Right lobe of liver (tissue), 6 donors: ENCODE results near the gene ATP7B. TPM values are rescaled to one million over a fixed set of nuclear protein-coding genes. Genes with fewer than 3 reads are reported as not detected.

ENCODE experiments used
- ATAC-seq, 4 donors: fragments of 200-7000 bp; cut with Tn5 transposase; one replicate each; pipeline ENCODE4 v1.9.1; 2020; ENCODE audit warnings: mild to moderate bottlenecking in 4 of 4, moderate library complexity in 4 of 4
- DNase-seq, 3 donors: peaks; one replicate each; pipeline ENCODE4 v3.0.0-alpha.2; 2020
- H3K27ac ChIP-seq, 3 donors: fragments of 200-600 bp; one replicate each; pipeline ENCODE4 v1.8.0; 2022
- H3K27me3 ChIP-seq, 2 donors: fragments of 200-600 bp; one replicate each; pipeline ENCODE4 v1.8.0; 2022
- H3K36me3 ChIP-seq, 4 donors: fragments of 200-600 bp; sonication (generic) in 1 of 4; one replicate each; pipeline versions ENCODE4 v1.5.1 to v1.8.0; 2017 to 2022; ENCODE audit warnings: control low read depth in 1 of 4
- H3K4me1 ChIP-seq, 4 donors: fragments of 200-600 bp; sonication (generic) in 1 of 4; one replicate each; pipeline versions ENCODE4 v1.5.1 to v1.8.0; 2017 to 2022; ENCODE audit warnings: control low read depth in 1 of 4
- H3K4me3 ChIP-seq, 3 donors: fragments of 200-600 bp; one replicate each; pipeline ENCODE4 v1.8.0; 2022
- H3K9me3 ChIP-seq, 4 donors: fragments of 200-600 bp; sonication (generic) in 1 of 4; one replicate each; pipeline versions ENCODE4 v1.5.1 to v1.8.0; 2017 to 2022; ENCODE audit warnings: control low read depth in 1 of 4
- POLR2A ChIP-seq: fragments of 450-650 bp; IDR thresholded peaks from one replicate; pipeline ENCODE4 v1.6.1; 2017; ENCODE audit warnings: antibody characterized with exemption, mild to moderate bottlenecking
- WGBS: methylation state at CpG from one replicate; pipeline ENCODE4 v1.1.6; 2018; ENCODE audit warnings: low coverage, low lambda C conversion rate; ENCODE audit not compliant: insufficient coverage; ENCODE audit errors: missing lambda C conversion rate; 5-methylcytosine and 5-hydroxymethylcytosine counted together
- intact Hi-C, 2 donors: fragments of 100-400 bp; cut with DNase I; formaldehyde crosslinking; loops; one replicate each; pipeline versions ENCODE4 v1.11.2 to v1.14.1; 2022
- total RNA-seq, 6 experiments: library from RNA; depleted of rRNA in 2 of 6; stranded (reverse); fragments of >200 nt in 2 of 6; fragmentation: NEBNext Ultra II Directional in 3 of 6; extraction: Animal tissue kit (Norgen Biotek cat#: 25700) in 3 of 6; gene quantifications; one replicate each; pipeline versions ENCODE4 v1.1.0 to v1.2.4, GENCODE V29; 2016 to 2023
- TF ChIP-seq, protein P1 (sequence below), 4 donors: fragments of 200-600 bp in 3 of 4; fragments of 450-650 bp in 1 of 4; IDR thresholded peaks; one replicate each; pipeline versions ENCODE4 v1.5.1 to v1.8.0; 2016 to 2022; ENCODE audit warnings: antibody characterized with exemption in 4 of 4, mild to moderate bottlenecking in 2 of 4
- donor health status: DM: no; HTN: yes; CAD: no.
- donor health status: DM: no; HTN: no; CAD: no.
- donor health status: DM: no; HTN: no; CAD: no.
- donor health status: DM: no; HTN: yes; CAD: no.
- donor health status: DM: no; HTN: yes; CAD: no.

ATP7B gene
- total RNA-seq, 6 experiments from 2014 or later: 17.1 to 27.6 (median 21.6) TPM

DNA sequence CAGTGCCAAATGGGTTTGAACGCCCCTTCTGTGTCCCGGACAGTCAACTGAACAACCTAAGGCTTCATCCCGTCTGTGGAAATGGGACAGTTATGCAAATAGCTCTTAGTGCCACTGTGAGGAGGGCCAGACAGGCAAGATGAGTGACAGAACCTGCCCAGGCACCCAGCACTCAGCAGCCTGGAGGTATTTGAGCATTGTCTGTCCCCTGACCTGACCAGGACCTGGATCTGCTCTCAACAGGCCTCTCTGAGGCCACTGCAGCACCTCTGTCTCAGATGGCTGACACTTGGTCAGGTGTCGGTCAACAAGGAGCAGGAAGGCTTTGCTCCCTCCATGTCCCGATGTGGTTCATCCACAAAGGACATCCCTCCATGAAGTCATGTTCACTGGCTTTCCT lies 81.6 kb downstream of the ATP7B start:
- no peaks in the 10 kb centered on the region for H3K4me1 ChIP-seq
- intact Hi-C loops: no loop called here
- H3K4me3 ChIP-seq: no peak overlapping the region
- H3K27me3 ChIP-seq: no peaks in the 10 kb centered on the region
- no peak for DNase-seq
- peak in 1 of 4 donors; percentile 14 for ATAC-seq
- TF ChIP-seq, protein P1, sequence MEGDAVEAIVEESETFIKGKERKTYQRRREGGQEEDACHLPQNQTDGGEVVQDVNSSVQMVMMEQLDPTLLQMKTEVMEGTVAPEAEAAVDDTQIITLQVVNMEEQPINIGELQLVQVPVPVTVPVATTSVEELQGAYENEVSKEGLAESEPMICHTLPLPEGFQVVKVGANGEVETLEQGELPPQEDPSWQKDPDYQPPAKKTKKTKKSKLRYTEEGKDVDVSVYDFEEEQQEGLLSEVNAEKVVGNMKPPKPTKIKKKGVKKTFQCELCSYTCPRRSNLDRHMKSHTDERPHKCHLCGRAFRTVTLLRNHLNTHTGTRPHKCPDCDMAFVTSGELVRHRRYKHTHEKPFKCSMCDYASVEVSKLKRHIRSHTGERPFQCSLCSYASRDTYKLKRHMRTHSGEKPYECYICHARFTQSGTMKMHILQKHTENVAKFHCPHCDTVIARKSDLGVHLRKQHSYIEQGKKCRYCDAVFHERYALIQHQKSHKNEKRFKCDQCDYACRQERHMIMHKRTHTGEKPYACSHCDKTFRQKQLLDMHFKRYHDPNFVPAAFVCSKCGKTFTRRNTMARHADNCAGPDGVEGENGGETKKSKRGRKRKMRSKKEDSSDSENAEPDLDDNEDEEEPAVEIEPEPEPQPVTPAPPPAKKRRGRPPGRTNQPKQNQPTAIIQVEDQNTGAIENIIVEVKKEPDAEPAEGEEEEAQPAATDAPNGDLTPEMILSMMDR (IDR thresholded peaks at IDR 0.05): no peak
- no peak for TF ChIP-seq POLR2A
- H3K27ac ChIP-seq: no peak overlapping the region
- no CpG with 5 or more reads among the region's 5 CpGs for WGBS
- peaks cover 0 to 13% (median 5%) of the 10 kb centered on the region in 4 donors for H3K36me3 ChIP-seq
- H3K9me3 ChIP-seq: no peaks in the 10 kb centered on the region

GRCh38 chr13:51928231-51928630 lies 83.0 kb downstream of the ATP7B start:
- peaks cover 0 to 4% (median 0%) of the 10 kb centered on the region in 4 donors for H3K4me1 ChIP-seq
- TF ChIP-seq POLR2A: no peak
- TF ChIP-seq, protein P1 (IDR thresholded peaks at IDR 0.05): no peak
- H3K4me3 ChIP-seq: no peak overlapping the region
- H3K27me3 ChIP-seq: no peaks in the 10 kb centered on the region
- H3K9me3 ChIP-seq: no peaks in the 10 kb centered on the region
- intact Hi-C loops: no loop called here
- no peak overlapping the region for H3K27ac ChIP-seq
- peaks cover 0 to 5% (median under 1%) of the 10 kb centered on the region in 4 donors for H3K36me3 ChIP-seq
- no peak for DNase-seq
- 82% methylated on average over 4 of the region's 9 CpGs for WGBS
- no peak for ATAC-seq

DNA sequence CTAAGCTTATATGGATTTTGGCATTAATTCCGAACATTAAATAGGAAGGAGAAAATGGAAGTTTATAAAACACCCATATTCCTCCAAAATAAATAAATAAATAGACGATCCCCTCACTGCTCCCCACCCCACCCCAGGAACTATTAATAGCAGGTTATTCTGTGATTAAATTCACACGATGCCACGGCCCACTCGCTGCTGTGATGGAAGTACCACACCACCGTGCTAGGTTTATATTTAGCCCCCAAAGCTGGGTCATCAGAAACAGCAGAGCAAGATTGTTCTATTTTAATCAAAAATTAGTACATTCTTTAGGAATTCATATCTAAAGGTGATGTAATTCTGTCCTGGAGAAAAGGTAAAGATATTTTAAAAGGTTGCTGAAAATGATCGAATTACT lies 84.1 kb downstream of the ATP7B start:
- Histone ChIP-seq H3K4me3 (no peak overlapping the region), H3K36me3 (peaks cover 0 to 4% (median 0%) of the 10 kb centered on the region in 4 donors), H3K27me3 (no peaks in the 10 kb centered on the region), H3K27ac (no peak overlapping the region), H3K4me1 (peaks cover 0 to 4% (median 0%) of the 10 kb centered on the region in 4 donors), H3K9me3 (no peaks in the 10 kb centered on the region)
- intact Hi-C loops: no loop called here
- ATAC-seq (no peak), DNase-seq (no peak)
- 85% methylated on average over 7 of the region's 7 CpGs for WGBS
- TF ChIP-seq, protein P1 (IDR thresholded peaks at IDR 0.05): no peak
- no peak for TF ChIP-seq POLR2A

GRCh38 chr13:51926528-51926885 lies 84.7 kb downstream of the ATP7B start:
- intact Hi-C loops: no loop called here
- no peak for DNase-seq
- H3K36me3 ChIP-seq: peaks cover 0 to 4% (median 0%) of the 10 kb centered on the region in 4 donors
- H3K9me3 ChIP-seq: no peaks in the 10 kb centered on the region
- H3K27ac ChIP-seq: no peak overlapping the region
- ATAC-seq: no peak
- peaks cover 0 to 4% (median 0%) of the 10 kb centered on the region in 4 donors for H3K4me1 ChIP-seq
- TF ChIP-seq, protein P1 (IDR thresholded peaks at IDR 0.05): no peak
- no peak for TF ChIP-seq POLR2A
- WGBS: 91% methylated on average over 6 of the region's 6 CpGs
- H3K4me3 ChIP-seq: no peak overlapping the region
- no peaks in the 10 kb centered on the region for H3K27me3 ChIP-seq
